Stimulated activated CD8-positive, alpha-beta memory T cell treated with anti-CD3 and anti-CD28 coated beads, Interleukin-12 subunit alpha, Interleukin-12 subunit beta, amount 100 ng/mL, for 24 hours (primary cell): ENCODE results near the gene RALGAPB.

Experiments
- DNase-seq: peaks from one replicate; pipeline ENCODE4 v3.0.0-alpha.2; 2020; ENCODE audit errors: extremely low read depth

Gene RALGAPB

GRCh38 chr20:38612751-38613515, 140.3 kb downstream of the RALGAPB start:
- DNase-seq = no peak

- DNase-seq = no peak
Observed at GRCh38 chr20:38615283-38615682, 142.6 kb downstream of the RALGAPB start.

- no peak for DNase-seq
Observed at GRCh38 chr20:38616457-38616856, 143.8 kb downstream of the RALGAPB start.

GRCh38 chr20:38617011-38617829, 144.6 kb downstream of the RALGAPB start:
- DNase-seq = no peak

GRCh38 chr20:38617830-38618196, 145.2 kb downstream of the RALGAPB start:
- no peak for DNase-seq

GRCh38 chr20:38620441-38620840, 147.8 kb downstream of the RALGAPB start:
- no peak for DNase-seq

- DNase-seq = no peak
Observed at GRCh38 chr20:38623061-38623460, 150.4 kb downstream of the RALGAPB start.

GRCh38 chr20:38624084-38624483, 151.4 kb downstream of the RALGAPB start:
- DNase-seq = no peak

- DNase-seq = no peak
Observed at GRCh38 chr20:38625896-38626295, 153.3 kb downstream of the RALGAPB start.

- DNase-seq = no peak
Observed at GRCh38 chr20:38626921-38627659, 154.4 kb downstream of the RALGAPB start.
